Measurements from ENCODE around the gene CDCP1. TPM values are rescaled to one million over a fixed set of nuclear protein-coding genes. Genes with fewer than 3 reads are reported as not detected.

CDCP1 gene
- total RNA-seq (not detected), polyA plus RNA-seq (under 1 TPM in 1 of 3 donors, not detected in 2; 0.07 TPM), total RNA-seq (0 to 3.4 (median 0) reads per million in 6 experiments)

- H3K27ac Mint-ChIP-seq: no peak within 1 kb of the TSS
- ATAC-seq (peak; percentile 42 to 48), DNase-seq (no peak)
- POLR2A ChIA-PET: interaction anchor here (1.4 kb wide), 1 partner anchor 28 kb away, joined by 5 read pairs; no protein-coding TSS in a partner anchor
- H3K36me3 Mint-ChIP-seq: peaks cover 4 to 14% (median 7%) of the 10 kb centered on the region in 3 donors
- peak within 1 kb of the TSS; percentile 69 to 93 (median 80) for H3K4me3 Mint-ChIP-seq
- H3K4me1 Mint-ChIP-seq: peaks cover 12 to 24% (median 21%) of the 10 kb centered on the region in 4 donors
- peaks cover 0 to 17% (median 9%) of the 10 kb centered on the region in 9 donors for H3K9me3 Mint-ChIP-seq
- H3K27me3 Mint-ChIP-seq: peaks cover 30 to 75% (median 47%) of the 10 kb centered on the region in 5 donors
Measured at GRCh38 chr3:45145681-45146614, at the start of gene CDCP1. Gene CDCP1, minus strand, starts transcription at chr3:45146378. Its CDS starts 91 bp downstream, at chr3:45146287.

GRCh38 chr3:45194791-45195190, 48.6 kb upstream of the CDCP1 start:
- DNase-seq (no peak), ATAC-seq (no peak)
- Mint-ChIP-seq H3K36me3 (no peaks in the 10 kb centered on the region), H3K27ac (no peak overlapping the region), H3K27me3 (peaks cover 7 to 67% (median 11%) of the 10 kb centered on the region in 5 donors), H3K9me3 (no peaks in the 10 kb centered on the region), H3K4me3 (no peak overlapping the region), H3K4me1 (no peaks in the 10 kb centered on the region)
- POLR2A ChIA-PET: no interaction called here

GRCh38 chr3:45191924-45192417, 45.8 kb upstream of the CDCP1 start:
- DNase-seq (no peak), ATAC-seq (no peak)
- H3K27me3 Mint-ChIP-seq: peaks cover 5 to 45% (median 6%) of the 10 kb centered on the region in 5 donors
- no peak overlapping the region for H3K27ac Mint-ChIP-seq
- no peaks in the 10 kb centered on the region for H3K9me3 Mint-ChIP-seq
- no peak overlapping the region for H3K4me3 Mint-ChIP-seq
- POLR2A ChIA-PET: no interaction called here
- H3K36me3 Mint-ChIP-seq: no peaks in the 10 kb centered on the region
- H3K4me1 Mint-ChIP-seq: peaks cover 0 to 3% (median 0%) of the 10 kb centered on the region in 4 donors

GRCh38 chr3:45191424-45191823, 45.2 kb upstream of the CDCP1 start:
- Mint-ChIP-seq H3K27me3 (peaks cover 1 to 45% (median 6%) of the 10 kb centered on the region in 5 donors), H3K36me3 (no peaks in the 10 kb centered on the region), H3K4me3 (no peak overlapping the region), H3K9me3 (no peaks in the 10 kb centered on the region), H3K27ac (peak overlapping the region in 1 of 10 donors; percentile 59), H3K4me1 (peaks cover 0 to 3% (median 0%) of the 10 kb centered on the region in 4 donors)
- POLR2A ChIA-PET: interaction anchor here (0.6 kb wide), 1 partner anchor 126 kb away, joined by 4 read pairs; no protein-coding TSS in a partner anchor
- DNase-seq (no peak), ATAC-seq (no peak)

- ATAC-seq: no peak
- peaks cover 0 to 5% (median 0%) of the 10 kb centered on the region in 4 donors for H3K4me1 Mint-ChIP-seq
- H3K27me3 Mint-ChIP-seq: peaks cover 0 to 42% (median 3%) of the 10 kb centered on the region in 5 donors
- POLR2A ChIA-PET: no interaction called here
- no peak overlapping the region for H3K27ac Mint-ChIP-seq
- H3K4me3 Mint-ChIP-seq: no peak overlapping the region
- no peaks in the 10 kb centered on the region for H3K9me3 Mint-ChIP-seq
- H3K36me3 Mint-ChIP-seq: no peaks in the 10 kb centered on the region
- no peak for DNase-seq
Measured at GRCh38 chr3:45188719-45189659, 42.8 kb upstream of the CDCP1 start.

GRCh38 chr3:45187694-45188141, 41.5 kb upstream of the CDCP1 start:
- POLR2A ChIA-PET: no interaction called here
- no peak overlapping the region for H3K27ac Mint-ChIP-seq

GRCh38 chr3:45186871-45187270, 40.7 kb upstream of the CDCP1 start:
- ATAC-seq: no peak

More at GRCh38 chr3:45187694-45188141, 41.5 kb upstream of the CDCP1 start:
- ATAC-seq (no peak), DNase-seq (no peak)
- peaks cover 0 to 47% (median 5%) of the 10 kb centered on the region in 5 donors for H3K27me3 Mint-ChIP-seq
- no peak overlapping the region for H3K4me3 Mint-ChIP-seq
- H3K4me1 Mint-ChIP-seq: peaks cover 0 to 5% (median 0%) of the 10 kb centered on the region in 4 donors
- H3K9me3 Mint-ChIP-seq: no peaks in the 10 kb centered on the region
- no peaks in the 10 kb centered on the region for H3K36me3 Mint-ChIP-seq

GRCh38 chr3:45185461-45185860, 39.3 kb upstream of the CDCP1 start:
- POLR2A ChIA-PET: no interaction called here
- H3K4me1 Mint-ChIP-seq: peaks cover 0 to 5% (median 0%) of the 10 kb centered on the region in 4 donors
- ATAC-seq: no peak
- H3K36me3 Mint-ChIP-seq: no peaks in the 10 kb centered on the region
- no peaks in the 10 kb centered on the region for H3K9me3 Mint-ChIP-seq
- peak overlapping the region in 1 of 10 donors; percentile 63 for H3K27ac Mint-ChIP-seq
- DNase-seq: no peak
- H3K27me3 Mint-ChIP-seq: peaks cover 0 to 48% (median 7%) of the 10 kb centered on the region in 5 donors
- H3K4me3 Mint-ChIP-seq: no peak overlapping the region

More at GRCh38 chr3:45186871-45187270, 40.7 kb upstream of the CDCP1 start:
- Mint-ChIP-seq H3K4me3 (no peak overlapping the region), H3K27ac (no peak overlapping the region), H3K27me3 (peaks cover 0 to 50% (median 5%) of the 10 kb centered on the region in 5 donors), H3K9me3 (no peaks in the 10 kb centered on the region), H3K4me1 (peaks cover 0 to 5% (median 0%) of the 10 kb centered on the region in 4 donors), H3K36me3 (no peaks in the 10 kb centered on the region)
- DNase-seq: no peak
- POLR2A ChIA-PET: no interaction called here

- DNase-seq (no peak), ATAC-seq (no peak)
- peaks cover 0 to 48% (median 8%) of the 10 kb centered on the region in 5 donors for H3K27me3 Mint-ChIP-seq
- H3K9me3 Mint-ChIP-seq: no peaks in the 10 kb centered on the region
- POLR2A ChIA-PET: no interaction called here
- H3K4me1 Mint-ChIP-seq: peaks cover 0 to 5% (median 0%) of the 10 kb centered on the region in 4 donors
- peak overlapping the region in 1 of 10 donors; percentile 63 for H3K27ac Mint-ChIP-seq
- H3K4me3 Mint-ChIP-seq: no peak overlapping the region
- no peaks in the 10 kb centered on the region for H3K36me3 Mint-ChIP-seq
Measured at GRCh38 chr3:45185052-45185451, 38.9 kb upstream of the CDCP1 start.

GRCh38 chr3:45183872-45184262, 37.7 kb upstream of the CDCP1 start:
- Mint-ChIP-seq H3K36me3 (no peaks in the 10 kb centered on the region), H3K4me1 (peaks cover 0 to 5% (median 0%) of the 10 kb centered on the region in 4 donors), H3K9me3 (no peaks in the 10 kb centered on the region), H3K27ac (no peak overlapping the region), H3K27me3 (peaks cover 0 to 57% (median 8%) of the 10 kb centered on the region in 5 donors), H3K4me3 (no peak overlapping the region)
- DNase-seq (no peak), ATAC-seq (no peak)
- POLR2A ChIA-PET: no interaction called here

- POLR2A ChIA-PET: no interaction called here
- Mint-ChIP-seq H3K36me3 (no peaks in the 10 kb centered on the region), H3K9me3 (no peaks in the 10 kb centered on the region), H3K4me1 (peaks cover 0 to 5% (median 0%) of the 10 kb centered on the region in 4 donors), H3K4me3 (no peak overlapping the region), H3K27me3 (peaks cover 0 to 64% (median 8%) of the 10 kb centered on the region in 5 donors), H3K27ac (no peak overlapping the region)
- no peak for DNase-seq
- no peak for ATAC-seq
Measured at GRCh38 chr3:45182915-45183871, 37.0 kb upstream of the CDCP1 start.

Data from naive thymus-derived CD8-positive, alpha-beta T cell (primary cell).